ENCODE results near the gene ACAN.

Gene ACAN

DNA sequence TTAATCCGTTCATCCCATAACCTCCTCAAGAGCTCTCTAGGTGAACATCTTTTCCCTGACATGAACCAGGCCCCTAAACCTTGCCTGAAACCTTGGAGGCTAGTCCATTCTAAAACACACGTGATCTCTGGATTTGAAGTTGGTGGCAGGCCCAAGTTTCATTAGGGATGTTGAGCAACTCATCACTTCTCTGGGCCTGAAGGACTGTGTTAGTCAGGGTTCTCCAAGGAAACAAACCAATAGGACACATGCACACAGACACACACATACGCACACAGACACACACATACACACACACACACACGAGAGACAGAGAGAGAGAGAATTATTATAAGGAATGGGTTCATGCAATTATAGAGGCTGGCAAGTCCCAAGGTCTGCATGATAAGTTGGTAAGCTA, 31.9 kb downstream of the ACAN start:
- DNase-seq (ENCODE audit: low read depth in 2 of 2): peak; percentile 8 to 16
- no peak overlapping the region for H3K4me3 ChIP-seq (replicated peaks in 1 of 2; ENCODE audit: low read depth in 2 of 2, low read length in 2 of 2)
- TF ChIP-seq, protein P1, sequence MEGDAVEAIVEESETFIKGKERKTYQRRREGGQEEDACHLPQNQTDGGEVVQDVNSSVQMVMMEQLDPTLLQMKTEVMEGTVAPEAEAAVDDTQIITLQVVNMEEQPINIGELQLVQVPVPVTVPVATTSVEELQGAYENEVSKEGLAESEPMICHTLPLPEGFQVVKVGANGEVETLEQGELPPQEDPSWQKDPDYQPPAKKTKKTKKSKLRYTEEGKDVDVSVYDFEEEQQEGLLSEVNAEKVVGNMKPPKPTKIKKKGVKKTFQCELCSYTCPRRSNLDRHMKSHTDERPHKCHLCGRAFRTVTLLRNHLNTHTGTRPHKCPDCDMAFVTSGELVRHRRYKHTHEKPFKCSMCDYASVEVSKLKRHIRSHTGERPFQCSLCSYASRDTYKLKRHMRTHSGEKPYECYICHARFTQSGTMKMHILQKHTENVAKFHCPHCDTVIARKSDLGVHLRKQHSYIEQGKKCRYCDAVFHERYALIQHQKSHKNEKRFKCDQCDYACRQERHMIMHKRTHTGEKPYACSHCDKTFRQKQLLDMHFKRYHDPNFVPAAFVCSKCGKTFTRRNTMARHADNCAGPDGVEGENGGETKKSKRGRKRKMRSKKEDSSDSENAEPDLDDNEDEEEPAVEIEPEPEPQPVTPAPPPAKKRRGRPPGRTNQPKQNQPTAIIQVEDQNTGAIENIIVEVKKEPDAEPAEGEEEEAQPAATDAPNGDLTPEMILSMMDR (IDR thresholded peaks at IDR 0.05; ENCODE audit: low read depth, low read length): no peak

DNA sequence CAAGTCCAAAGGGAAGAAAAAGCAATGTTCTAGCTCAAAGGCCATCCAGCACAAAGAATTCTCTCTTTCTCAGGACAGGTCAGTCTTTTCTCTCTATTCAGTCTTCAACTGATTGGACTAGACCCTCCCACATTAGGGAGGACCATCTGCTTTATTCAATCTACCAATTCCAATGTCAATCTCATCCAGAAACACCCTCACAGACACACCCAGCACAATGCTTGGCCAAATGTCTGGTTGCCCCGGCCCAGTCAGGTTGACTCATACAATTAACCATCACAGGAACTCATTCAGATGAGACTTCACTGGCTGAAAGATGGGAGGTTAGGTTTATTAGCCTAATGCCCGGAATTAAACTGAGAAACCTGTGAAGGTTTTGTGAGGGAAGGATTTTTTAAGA, 32.4 kb downstream of the ACAN start:
- DNase-seq (ENCODE audit: low read depth in 2 of 2): peak in 1 of 2 donors; percentile 41
- TF ChIP-seq, protein P1 (IDR thresholded peaks at IDR 0.05; ENCODE audit: low read depth, low read length): no peak

DNA sequence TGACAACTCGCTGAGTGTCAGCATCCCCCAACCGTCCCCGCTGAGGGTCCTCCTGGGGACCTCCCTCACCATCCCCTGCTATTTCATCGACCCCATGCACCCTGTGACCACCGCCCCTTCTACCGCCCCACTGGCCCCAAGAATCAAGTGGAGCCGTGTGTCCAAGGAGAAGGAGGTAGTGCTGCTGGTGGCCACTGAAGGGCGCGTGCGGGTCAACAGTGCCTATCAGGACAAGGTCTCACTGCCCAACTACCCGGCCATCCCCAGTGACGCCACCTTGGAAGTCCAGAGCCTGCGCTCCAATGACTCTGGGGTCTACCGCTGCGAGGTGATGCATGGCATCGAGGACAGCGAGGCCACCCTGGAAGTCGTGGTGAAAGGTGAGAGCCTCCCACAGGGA, 35.4 kb downstream of the ACAN start:
- TF ChIP-seq, protein P1 (IDR thresholded peaks at IDR 0.05; ENCODE audit: low read depth, low read length): no peak
- DNase-seq (ENCODE audit: low read depth in 2 of 2): no peak
- no peak overlapping the region for H3K4me3 ChIP-seq (replicated peaks in 1 of 2; ENCODE audit: low read depth in 2 of 2, low read length in 2 of 2)

More for the DNA sequence above, 32.4 kb downstream of the ACAN start:
- H3K4me3 ChIP-seq (replicated peaks in 1 of 2; ENCODE audit: low read depth in 2 of 2, low read length in 2 of 2): no peak overlapping the region

DNA sequence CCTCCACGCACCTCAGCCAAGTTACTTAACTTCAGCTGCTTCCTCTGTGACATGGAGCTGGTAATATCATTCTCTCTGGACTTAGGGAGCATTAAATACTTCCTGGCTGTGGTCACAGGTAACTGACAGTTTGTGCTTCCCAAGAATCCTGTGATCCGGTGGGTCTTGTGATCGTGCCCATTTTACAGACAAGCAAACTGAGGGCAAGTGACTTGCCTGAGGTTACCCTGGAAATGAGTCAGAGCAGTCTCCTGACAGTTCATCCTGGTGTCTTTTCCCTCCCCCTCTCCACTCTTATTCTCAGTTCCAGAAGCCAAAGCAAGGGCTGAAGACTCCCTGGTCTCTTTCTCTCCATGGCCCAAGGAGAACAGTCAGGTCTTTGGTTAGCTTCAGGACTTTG, 35.9 kb downstream of the ACAN start:
- DNase-seq (ENCODE audit: low read depth in 2 of 2): no peak
- H3K4me3 ChIP-seq (replicated peaks in 1 of 2; ENCODE audit: low read depth in 2 of 2, low read length in 2 of 2): no peak overlapping the region
- TF ChIP-seq, protein P1 (IDR thresholded peaks at IDR 0.05; ENCODE audit: low read depth, low read length): no peak

DNA sequence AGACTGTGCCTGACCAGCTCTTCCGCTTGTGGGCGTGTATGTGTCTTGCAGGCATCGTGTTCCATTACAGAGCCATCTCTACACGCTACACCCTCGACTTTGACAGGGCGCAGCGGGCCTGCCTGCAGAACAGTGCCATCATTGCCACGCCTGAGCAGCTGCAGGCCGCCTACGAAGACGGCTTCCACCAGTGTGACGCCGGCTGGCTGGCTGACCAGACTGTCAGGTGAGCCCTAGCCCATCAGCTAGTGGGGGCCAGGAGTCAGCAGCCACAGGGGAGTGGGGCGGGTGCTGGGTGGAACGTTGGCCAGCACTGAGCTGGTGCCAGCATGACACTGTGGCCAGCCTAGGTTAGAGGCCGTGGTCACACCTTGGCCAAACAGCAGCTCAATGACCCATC, 36.7 kb downstream of the ACAN start:
- DNase-seq (ENCODE audit: low read depth in 2 of 2): no peak
- no peak overlapping the region for H3K4me3 ChIP-seq (replicated peaks in 1 of 2; ENCODE audit: low read depth in 2 of 2, low read length in 2 of 2)
- TF ChIP-seq, protein P1 (IDR thresholded peaks at IDR 0.05; ENCODE audit: low read depth, low read length): no peak

DNA sequence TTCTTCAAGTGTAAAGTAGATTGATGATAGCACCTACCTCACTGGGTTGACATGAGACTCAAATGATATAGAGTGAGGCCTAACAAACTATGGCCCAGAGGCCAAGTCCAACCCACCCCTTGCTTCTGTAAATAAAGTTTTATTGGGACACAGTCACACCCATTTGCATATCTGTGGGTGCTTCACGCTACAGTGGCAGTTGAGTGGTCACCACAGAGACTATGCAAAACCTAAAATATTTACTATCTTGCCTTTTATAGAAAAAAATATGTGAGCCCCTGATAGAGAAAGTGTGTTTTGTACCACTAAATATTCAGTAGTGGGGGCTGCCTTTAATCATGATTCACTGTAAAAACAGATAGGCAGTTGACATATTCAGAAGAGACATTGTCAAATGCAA, 38.0 kb downstream of the ACAN start:
- no peak for DNase-seq (ENCODE audit: low read depth in 2 of 2)
- no peak overlapping the region for H3K4me3 ChIP-seq (replicated peaks in 1 of 2; ENCODE audit: low read depth in 2 of 2, low read length in 2 of 2)
- TF ChIP-seq, protein P1 (IDR thresholded peaks at IDR 0.05; ENCODE audit: low read depth, low read length): no peak

DNA sequence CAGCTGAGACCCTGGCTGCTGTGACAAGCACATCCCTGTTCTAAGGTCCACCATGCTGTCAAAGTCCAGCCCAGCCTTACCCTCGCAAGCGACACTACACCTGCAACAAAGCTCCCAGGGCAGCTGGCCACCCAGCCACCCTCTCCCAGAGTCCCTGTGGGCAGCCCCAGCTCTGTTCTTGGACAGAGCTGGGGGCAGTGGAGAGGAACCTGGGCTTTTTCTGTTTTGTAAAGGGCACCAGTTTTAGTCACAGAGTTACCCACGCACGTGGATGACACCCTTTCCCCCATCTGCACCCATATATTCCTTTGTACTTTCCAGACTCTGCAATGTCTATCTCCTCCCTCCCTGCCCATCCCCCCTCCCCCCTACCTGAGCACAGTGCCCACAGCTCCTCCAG, 38.9 kb downstream of the ACAN start:
- TF ChIP-seq, protein P1 (IDR thresholded peaks at IDR 0.05; ENCODE audit: low read depth, low read length): no peak
- H3K4me3 ChIP-seq (replicated peaks in 1 of 2; ENCODE audit: low read depth in 2 of 2, low read length in 2 of 2): no peak overlapping the region
- no peak for DNase-seq (ENCODE audit: low read depth in 2 of 2)
